Anterior cingulate cortex (tissue), 58 donors: ENCODE data around the gene FAM234B.
"Not testable (repeated sequence)": the region's sequence is repeated elsewhere in the genome, so short reads cannot be mapped to it uniquely, and the experiment has no call there.

Source experiments
- DNase-seq, 58 donors: peaks; one replicate each; lab custom pipeline; 2025; lab: John Stamatoyannopoulos, UW

FAM234B gene

GRCh38 chr12:13052421-13052820 lies 8.2 kb downstream of the FAM234B start:
- DNase-seq, result no peak

GRCh38 chr12:13053617-13054016 lies 9.4 kb downstream of the FAM234B start:
- not testable (repeated sequence) for DNase-seq

GRCh38 chr12:13060581-13060980 lies 16.4 kb downstream of the FAM234B start:
- no peak for DNase-seq

- DNase-seq, result no peak
These were observed 17.2 kb downstream of the FAM234B start for GRCh38 chr12:13061377-13061776.

- DNase-seq, result peak in 11 of 58 donors; percentile 6 to 47 (median 19)
These were observed 18.5 kb downstream of the FAM234B start for GRCh38 chr12:13062669-13063068.

- no peak for DNase-seq
These were observed 21.8 kb downstream of the FAM234B start for GRCh38 chr12:13066014-13066413.

- DNase-seq, result no peak
These were observed 22.3 kb downstream of the FAM234B start for GRCh38 chr12:13066459-13066858.

GRCh38 chr12:13067322-13067721 lies 23.1 kb downstream of the FAM234B start:
- no peak for DNase-seq

GRCh38 chr12:13069380-13069779 lies 25.2 kb downstream of the FAM234B start:
- no peak for DNase-seq

- DNase-seq, result no peak
These were observed 27.4 kb downstream of the FAM234B start for GRCh38 chr12:13071305-13072280.

- no peak for DNase-seq
These were observed 29.0 kb downstream of the FAM234B start for GRCh38 chr12:13073173-13073572.

- no peak for DNase-seq
These were observed 30.4 kb downstream of the FAM234B start for GRCh38 chr12:13074396-13075117.

- DNase-seq, result peak in 1 of 58 donors; percentile 45
These were observed 30.9 kb downstream of the FAM234B start for GRCh38 chr12:13075118-13075480.

- DNase-seq, result no peak
These were observed 31.8 kb downstream of the FAM234B start for GRCh38 chr12:13075786-13076570.

- DNase-seq, result no peak
These were observed 35.3 kb downstream of the FAM234B start for GRCh38 chr12:13079440-13079906.

GRCh38 chr12:13080266-13080665 lies 36.1 kb downstream of the FAM234B start:
- DNase-seq, result no peak

GRCh38 chr12:13082861-13083260 lies 38.7 kb downstream of the FAM234B start:
- DNase-seq, result no peak

GRCh38 chr12:13083638-13084037 lies 39.5 kb downstream of the FAM234B start:
- not testable (repeated sequence) for DNase-seq

GRCh38 chr12:13084898-13085640 lies 40.9 kb downstream of the FAM234B start:
- no peak for DNase-seq
